CMK (cell line): ENCODE results near the gene HOXB3.

Source experiments
- DNase-seq: peaks from one replicate; pipeline ENCODE4 v3.0.0-alpha.2; 2010; ENCODE audit warnings: low read depth

Gene HOXB3

GRCh38 chr17:48625495-48626244 lies 35.6 kb upstream of the HOXB3 start:
- no peak for DNase-seq

DNA sequence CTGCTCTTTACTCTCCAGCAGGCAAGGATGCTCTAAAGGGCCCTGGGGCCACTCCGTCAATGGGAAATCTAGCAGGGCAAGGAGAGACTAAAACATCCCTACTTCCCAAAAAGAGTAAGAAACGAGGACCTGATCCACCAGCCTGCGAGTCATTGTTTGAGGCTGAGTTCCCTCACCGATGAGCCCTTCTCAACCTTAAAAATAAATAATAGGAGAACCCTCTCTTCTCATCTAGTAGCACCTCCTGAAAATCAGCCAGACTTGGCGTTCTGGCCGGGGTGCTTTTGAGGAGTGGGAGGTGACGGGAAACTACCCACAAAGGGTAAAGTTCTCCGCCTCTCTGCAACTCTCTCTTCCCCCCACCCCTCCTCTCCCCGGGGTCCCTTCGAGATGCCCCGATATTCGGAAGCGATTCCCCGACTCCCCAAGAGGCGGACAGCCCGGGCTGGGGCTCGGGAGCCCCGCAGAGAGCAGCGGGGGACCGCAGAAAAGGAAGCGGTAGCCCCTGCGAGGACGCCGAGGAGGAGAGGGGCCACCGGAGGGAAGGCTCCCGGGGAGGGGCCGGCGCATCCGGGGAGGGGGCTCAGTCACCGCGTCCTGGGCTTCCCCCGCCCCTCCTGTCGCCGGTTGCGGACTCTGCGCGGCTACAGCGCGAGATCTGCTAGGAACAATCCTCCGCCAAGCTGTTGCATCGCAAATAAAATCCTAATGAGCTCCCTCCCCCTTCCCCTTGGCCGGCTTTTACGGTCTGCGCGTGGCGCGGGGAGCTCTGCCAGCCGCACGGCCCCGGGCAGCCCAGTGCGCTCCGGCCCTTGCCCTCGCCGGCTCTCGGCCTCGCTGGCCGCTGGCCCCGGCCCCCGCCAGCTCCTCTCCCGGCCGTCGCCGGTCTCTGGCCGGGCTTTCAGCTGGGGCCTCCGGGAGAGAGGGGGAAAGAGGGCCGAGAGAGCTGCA lies 34.8 kb upstream of the HOXB3 start:
- DNase-seq: no peak

GRCh38 chr17:48624118-48624517 lies 34.1 kb upstream of the HOXB3 start:
- DNase-seq: no peak

- no peak for DNase-seq
These were observed 33.5 kb upstream of the HOXB3 start for GRCh38 chr17:48623583-48623982.

- DNase-seq: no peak
These were observed 32.8 kb upstream of the HOXB3 start for GRCh38 chr17:48622857-48623256.

GRCh38 chr17:48621410-48622392 lies 31.7 kb upstream of the HOXB3 start:
- no peak for DNase-seq

- no peak for DNase-seq
These were observed 30.6 kb upstream of the HOXB3 start for GRCh38 chr17:48620461-48621139.

DNA sequence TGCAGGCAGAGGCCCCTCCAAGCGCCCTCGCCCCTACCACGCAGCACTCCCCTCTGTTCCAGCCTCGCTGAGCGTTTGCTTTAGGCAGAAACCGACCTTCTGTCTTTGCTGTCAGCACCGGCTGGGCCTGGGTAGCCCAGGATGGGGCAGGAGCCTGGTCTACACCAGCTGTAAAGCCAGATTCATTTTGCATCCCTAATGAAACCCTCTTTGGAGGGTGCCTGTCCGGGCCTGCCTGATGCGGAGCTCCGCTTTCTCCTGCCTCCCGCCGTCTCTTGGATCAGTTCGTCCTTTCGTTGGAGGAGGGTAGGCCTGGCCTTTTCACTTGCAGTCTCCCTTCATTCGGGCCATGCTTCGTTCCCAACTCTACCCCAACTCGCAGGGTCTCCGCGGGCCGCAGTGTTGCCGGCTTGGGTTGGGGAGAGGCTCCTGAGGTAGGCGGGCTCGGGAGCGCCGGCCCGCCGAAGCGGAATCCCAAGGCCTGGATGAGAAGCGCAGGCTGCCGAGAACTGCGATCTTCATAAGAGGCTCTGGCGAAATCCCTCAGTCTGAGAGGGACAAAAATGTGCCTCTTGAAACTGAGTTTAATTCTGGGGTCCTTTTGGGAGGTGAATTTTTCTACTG lies 29.9 kb upstream of the HOXB3 start:
- no peak for DNase-seq

- DNase-seq: peak; percentile 49
These were observed 28.3 kb upstream of the HOXB3 start for GRCh38 chr17:48618256-48618896.

DNA sequence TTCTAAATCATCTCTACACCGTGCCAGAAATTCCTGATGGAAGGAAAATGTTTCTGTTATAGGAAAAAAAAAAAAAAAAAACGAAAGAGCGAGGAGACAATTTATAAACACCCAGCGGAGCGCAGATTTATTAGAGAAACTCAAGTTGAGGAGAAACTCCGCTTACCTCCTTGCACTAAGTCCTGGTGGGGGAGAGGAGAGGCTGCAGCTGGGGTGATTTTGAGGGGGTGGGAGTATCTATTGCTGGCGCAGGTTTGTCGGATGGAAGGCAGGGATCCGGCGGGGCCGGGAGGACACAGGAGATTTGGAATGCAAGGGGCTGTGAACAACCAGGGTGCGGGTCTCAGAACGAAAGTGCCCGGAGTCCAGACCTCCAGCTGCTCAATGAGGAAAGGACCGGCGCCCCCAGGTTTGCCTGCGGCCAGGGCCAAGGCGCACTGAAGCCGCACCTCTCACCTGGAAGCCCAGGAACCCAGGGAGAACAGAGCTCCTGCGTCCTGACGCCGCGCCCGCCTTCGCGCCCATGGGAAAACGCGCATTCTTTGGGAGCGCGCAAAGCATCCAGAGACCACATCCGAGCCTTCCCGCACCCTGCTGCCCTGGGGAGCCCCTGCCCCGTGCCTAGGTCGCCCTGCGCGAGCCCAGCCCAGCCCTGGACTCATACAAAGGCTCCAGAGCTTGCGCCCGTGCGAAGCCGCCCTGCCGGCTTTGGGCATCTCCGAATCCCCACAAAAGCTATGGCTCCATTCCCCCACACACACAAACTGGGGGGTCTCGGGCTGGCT lies 27.6 kb upstream of the HOXB3 start:
- DNase-seq: no peak

DNA sequence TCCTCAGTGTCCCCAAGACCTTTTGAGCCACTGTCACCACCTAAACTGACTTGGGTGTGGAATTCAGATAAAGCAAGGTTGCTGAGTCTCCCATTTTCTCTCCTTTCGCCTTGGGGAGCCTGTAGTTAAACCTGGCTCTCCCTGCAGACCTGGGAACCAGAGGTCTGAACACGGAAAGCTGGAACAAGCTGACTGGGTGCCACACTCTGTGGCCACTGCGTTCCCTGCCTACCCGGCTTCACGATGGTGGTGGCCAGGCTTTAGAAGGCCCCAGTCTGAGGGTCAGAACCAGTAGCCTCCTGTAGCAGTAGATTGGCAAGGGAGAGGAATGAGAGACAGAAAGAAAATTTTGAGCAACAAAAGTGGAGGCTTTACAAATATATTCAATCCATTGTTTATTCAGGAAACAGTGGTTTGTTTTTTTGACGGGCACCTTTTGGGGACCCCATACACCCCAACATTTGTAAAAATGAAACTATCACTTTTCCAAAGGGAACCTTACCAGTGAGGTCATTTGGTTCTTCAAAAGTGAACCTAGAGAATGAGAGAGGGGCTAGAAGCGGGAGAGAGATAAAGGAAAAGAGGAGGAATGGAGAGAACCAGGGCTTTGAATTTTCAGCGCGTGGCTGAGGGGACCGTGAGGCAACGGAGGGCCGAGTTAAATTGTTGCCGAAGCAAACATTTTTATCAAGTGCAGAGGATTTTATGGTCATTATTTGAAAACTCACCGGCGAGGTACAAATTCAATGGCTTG lies 26.9 kb upstream of the HOXB3 start:
- DNase-seq: no peak

DNA sequence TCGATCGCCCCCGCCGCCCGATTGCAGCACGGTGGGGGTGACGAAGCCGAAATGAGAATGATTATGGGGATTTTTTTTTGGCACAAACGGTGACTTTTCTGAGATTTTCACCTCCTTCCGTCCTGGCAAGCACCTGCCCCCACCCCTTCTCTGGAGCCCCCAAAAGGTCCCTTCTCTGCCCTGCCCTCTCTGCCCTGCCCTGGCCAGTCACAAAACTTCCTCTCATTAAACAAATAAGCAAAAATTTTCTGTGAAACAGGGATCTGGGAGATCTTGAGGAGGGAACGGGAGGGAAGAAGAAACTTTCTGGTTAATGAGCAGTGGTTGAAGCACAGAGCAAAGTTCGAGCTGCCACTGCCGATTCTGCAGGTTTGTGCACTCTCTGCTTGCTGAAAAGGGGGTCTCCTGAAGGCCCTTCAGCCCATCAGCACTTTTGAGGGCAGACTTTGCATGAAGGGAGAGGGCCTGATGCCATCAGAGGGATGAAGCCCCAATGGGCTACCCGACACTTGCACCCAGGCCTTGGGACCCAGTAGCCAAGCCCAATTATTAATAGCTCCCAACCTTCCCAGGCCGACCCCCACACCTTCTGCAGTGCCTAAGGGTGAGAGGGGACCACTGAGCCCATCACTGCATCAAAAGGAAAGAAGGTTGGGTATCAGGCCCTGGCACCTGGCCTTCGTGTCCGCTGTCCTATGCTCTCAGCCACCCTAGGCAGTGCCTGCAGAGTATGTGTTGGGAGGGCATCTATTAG lies 26.1 kb upstream of the HOXB3 start:
- no peak for DNase-seq

DNA sequence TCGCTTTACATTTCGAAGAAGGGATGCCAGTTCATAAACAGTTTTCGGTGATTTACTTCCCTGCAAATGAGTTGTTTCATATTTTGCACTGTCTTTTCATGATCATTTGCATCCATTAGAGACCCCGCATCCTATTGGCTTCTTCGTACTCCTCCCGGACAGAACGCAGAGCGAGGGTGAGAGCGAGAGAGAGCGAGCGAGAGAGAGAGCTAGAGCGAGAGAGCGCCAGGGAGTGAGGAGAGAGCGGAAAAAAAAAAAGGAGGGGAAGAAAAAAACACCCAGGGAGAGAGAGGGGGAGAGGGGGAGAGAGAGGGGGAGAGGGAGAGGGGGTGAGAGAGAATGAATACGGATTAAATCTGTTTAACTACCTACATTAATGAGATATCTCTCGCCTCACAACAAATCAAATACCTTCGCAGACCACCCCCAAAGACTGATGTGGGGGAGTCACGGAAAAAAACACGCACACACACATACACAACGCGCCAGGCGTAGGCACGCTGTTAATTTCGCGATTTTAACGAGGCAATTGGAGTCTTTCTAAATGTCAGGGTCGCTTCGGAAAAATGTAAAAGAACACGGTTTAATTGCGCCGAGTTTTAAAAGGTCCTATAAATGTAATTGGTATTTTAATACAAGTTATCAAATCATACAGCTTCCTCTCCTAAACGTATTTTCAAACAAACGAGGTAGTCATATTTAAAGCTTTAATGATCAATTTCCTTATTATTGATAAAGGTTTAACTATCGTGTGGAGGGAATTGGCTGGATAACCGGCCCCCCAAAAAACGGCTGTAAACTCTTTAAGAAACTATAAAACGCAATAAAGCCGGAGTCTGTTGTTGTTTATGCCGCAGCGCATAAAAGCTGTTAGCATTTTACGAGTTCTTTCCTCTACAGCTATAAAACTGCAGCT lies 25.3 kb upstream of the HOXB3 start, which contains the start of gene HOXB8:
TSS of gene HOXB8 (minus strand) at position 246 of the 916 bp plus-strand sequence. CDS start 588 bp downstream, outside the sequence.
- no peak for DNase-seq

DNA sequence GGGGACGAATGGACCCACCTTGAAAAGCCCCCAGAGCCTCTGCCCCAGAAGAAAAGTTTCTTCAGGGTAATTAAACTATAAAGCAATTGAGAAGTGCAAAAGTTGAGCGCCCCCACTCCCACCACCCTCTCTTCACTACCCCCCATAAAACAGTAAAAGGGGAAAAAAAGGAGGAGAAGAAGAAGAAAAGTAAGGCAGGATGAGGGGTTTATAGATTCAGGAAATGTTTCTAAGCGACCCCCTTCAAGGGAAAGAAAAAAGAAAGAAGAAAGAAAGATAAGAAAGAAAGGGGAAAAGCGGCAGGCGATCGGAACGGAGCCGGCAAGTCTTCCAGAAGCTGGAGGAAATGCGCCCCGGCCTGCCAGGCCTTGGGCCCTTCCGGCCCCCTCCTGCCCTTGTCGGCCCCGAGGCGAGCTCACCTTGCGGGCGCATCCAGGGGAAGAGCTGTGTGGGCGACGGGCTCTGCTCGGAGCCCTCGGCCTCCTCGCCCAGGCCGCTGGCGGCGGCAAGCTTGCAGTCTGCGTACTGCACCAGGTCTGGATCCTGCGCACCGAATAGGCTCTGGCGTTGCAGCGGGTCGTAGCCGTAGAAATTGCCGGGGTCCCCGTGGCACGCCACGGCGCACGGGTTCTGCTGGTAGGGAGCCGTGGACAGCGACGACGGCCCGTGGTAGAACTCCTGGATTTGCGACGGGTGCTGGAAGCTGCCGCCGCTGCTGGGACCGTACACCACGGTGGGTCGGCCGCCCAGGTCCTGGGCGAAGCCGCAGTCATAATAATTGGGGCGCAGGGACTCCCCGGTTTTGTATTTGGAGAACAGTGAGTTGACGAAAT lies 24.0 kb upstream of the HOXB3 start:
- no peak for DNase-seq

DNA sequence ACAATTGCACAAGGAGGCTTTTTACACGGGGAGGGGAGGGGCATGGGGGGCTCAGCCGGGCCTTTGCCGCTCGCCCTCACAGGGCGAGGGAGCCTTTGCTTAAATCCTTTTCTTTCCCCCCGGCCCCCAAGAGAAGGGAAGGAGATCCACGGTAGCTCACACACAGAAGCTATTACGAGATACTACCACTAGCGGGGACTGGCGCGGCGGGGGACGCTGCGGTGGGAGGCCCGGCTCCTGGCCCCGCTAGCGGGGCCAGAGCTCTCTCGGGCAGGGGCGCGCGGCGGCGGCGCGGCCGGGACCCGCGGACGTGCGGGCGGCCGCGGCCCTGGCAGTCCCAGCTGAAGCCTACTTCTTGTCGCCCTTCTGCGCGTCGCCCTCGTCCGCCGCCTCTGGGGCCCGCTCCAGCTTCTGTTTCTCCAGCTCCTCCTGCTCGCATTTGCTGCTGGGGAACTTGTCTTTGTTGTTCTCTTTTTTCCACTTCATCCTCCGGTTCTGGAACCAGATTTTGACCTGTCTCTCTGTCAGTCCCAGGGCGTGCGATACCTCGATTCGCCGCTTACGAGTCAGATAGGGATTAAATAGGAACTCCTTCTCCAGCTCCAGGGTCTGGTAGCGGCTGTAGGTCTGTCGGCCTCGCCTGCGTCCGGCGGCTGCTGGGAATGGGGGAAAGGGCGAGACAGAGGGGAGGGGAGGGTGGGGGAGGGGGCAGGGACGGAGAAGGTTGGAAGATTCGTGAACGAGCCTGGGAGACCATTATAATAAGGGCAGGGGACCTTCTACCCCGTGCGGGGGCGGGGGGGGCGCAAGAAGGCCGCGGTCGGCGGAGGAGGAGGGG lies 23.0 kb upstream of the HOXB3 start:
- DNase-seq: no peak
